Ectodermal cell (in vitro differentiated cells): ENCODE results near the gene EFEMP2.

Experiments used
- H3K27ac ChIP-seq: 2 replicates; pipeline ENCODE4 v1.7.0; 2013; ENCODE audit warnings: mild to moderate bottlenecking, low read depth, low read length; ENCODE audit not compliant: insufficient read depth, poor library complexity, severe bottlenecking
- H3K27me3 ChIP-seq: 2 replicates; pipeline ENCODE4 v1.7.0; 2013; ENCODE audit warnings: mild to moderate bottlenecking, low read length; ENCODE audit not compliant: insufficient read depth, control insufficient read depth, poor library complexity, severe bottlenecking
- H3K36me3 ChIP-seq: one replicate; pipeline ENCODE4 v1.7.0; 2013; ENCODE audit warnings: low read length; ENCODE audit not compliant: control insufficient read depth, insufficient read depth
- H3K4me1 ChIP-seq: one replicate; pipeline ENCODE4 v1.7.0; 2013; ENCODE audit warnings: low read length; ENCODE audit not compliant: control insufficient read depth, insufficient read depth
- H3K4me3 ChIP-seq: 2 replicates; pipeline ENCODE4 v1.7.0; 2013; ENCODE audit warnings: low read depth, low read length, control low read depth; ENCODE audit not compliant: insufficient read depth
- H3K9me3 ChIP-seq: 2 replicates; pipeline ENCODE4 v1.7.0; 2013; ENCODE audit warnings: mild to moderate bottlenecking, low read length, moderate library complexity; ENCODE audit not compliant: control insufficient read depth
- WGBS, 2 experiments: methylation state at CpG; one replicate each; pipeline ENCODE4 v1.1.7; 2013; ENCODE audit warnings: missing lambda C conversion rate in 2 of 2; 5-methylcytosine and 5-hydroxymethylcytosine counted together

Gene EFEMP2

DNA sequence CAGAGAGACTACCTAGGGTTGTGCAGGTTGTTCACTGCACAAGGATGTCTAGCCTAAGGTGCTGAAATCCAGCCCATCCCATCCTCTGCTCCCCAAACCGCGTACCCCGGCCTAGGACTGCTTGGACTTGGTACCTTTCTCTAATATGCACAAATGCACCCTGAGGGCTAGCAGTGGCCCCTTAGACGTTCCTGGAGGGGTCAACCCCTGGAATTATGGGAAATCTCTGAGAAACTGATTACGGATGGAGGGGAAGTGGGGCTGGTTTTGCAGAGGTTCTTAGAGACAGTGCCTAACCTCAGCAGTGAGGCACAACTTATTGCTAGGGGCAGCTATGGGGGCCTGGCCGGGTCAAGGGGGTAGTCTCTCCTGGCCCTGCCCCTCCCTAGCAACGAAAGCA lies 43.8 kb upstream of the EFEMP2 start:
- Histone ChIP-seq H3K27ac (no peak overlapping the region), H3K27me3 (no peaks in the 10 kb centered on the region), H3K4me1 (no peaks in the 10 kb centered on the region), H3K4me3 (no peak overlapping the region), H3K36me3 (no peaks in the 10 kb centered on the region), H3K9me3 (no peaks in the 10 kb centered on the region)
- WGBS, 2 experiments = 83 to 89% methylated on average over 7 of the region's 7 CpGs

DNA sequence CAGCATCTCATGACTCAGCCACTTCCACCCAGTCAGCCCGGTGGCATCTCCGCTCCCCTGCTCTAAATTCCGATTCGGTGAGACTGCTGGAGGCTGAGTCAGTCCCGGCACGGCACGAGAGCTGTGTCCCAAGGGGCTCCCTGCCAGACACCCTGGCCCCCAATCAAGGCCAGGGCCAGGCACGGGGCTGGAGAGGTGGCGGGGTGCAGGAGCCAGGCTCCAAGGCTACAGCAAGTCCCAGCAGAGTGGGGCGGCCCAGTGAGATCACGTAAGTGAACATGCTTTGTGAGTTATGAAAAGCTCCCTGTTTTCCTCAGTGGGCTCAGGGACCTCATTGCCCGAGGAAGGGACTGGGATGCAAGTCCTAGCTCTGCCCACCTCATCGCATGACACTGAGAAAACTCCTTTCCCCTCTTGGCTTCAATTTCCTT lies 43.2 kb upstream of the EFEMP2 start:
- Histone ChIP-seq H3K27me3 (no peaks in the 10 kb centered on the region), H3K9me3 (no peaks in the 10 kb centered on the region), H3K36me3 (no peaks in the 10 kb centered on the region), H3K27ac (no peak overlapping the region), H3K4me3 (no peak overlapping the region), H3K4me1 (no peaks in the 10 kb centered on the region)
- WGBS, 2 experiments = 62 to 67% methylated on average over 13 of the region's 13 CpGs

DNA sequence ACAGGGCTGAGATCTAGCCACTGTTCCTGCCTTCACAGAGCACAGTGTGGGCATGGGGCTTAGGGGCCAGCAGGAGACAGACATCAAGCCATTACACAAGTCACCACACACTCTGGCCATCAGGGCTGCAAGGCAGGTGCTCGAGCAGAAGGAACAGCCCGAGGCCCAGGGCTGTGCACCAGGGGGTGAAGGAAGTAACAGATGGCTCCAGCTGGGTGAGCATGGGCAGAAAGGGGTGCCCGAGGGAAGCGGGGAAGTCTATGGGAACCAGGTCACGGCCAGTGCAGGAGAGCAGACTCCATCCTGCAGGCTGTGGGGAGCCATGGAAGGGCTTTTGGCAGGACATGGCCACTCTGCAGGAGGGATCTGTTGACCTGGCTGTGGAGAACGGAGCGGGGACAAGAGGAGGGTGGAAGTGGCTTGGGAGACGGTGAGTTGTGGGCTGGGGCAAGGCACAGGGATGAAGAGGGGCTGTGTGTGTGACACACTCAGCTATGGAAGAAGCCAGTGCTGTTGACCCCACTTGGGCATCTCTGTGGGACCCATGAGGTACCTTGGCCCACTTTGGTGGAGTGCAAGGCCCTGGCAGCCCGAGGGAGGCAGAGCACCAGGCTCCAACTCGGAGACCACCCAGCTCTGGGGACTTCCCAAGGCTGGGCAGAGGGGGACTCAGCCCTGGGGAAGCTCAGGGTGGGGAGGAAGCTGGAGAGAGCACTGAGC lies 42.7 kb upstream of the EFEMP2 start:
- Histone ChIP-seq H3K4me3 (no peak overlapping the region), H3K4me1 (no peaks in the 10 kb centered on the region), H3K27ac (peak overlapping the region; percentile 16), H3K36me3 (no peaks in the 10 kb centered on the region), H3K9me3 (no peaks in the 10 kb centered on the region), H3K27me3 (no peaks in the 10 kb centered on the region)
- 76 to 81% methylated on average over 10 of the region's 10 CpGs for WGBS, 2 experiments

DNA sequence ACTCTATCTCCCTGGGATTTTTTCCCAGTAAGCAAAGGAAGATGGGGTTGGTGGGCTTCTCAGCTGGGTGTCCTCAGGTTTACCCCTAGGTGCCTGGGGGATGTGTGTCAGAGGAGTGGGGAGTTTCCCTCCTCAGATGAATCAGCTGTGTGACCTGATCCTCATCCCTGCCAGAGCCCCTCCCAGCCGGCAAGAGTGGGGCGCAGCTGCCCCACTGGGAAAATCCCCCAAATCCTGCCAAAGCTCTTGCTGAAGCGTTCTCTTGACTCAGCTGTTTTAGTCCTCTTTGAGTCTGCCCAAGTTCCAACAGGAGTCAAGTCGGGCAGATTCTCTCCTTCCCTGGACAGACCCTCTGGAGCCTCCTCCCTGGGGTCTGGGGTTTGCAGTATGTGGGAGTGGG lies 40.2 kb upstream of the EFEMP2 start:
- Histone ChIP-seq H3K9me3 (no peaks in the 10 kb centered on the region), H3K27ac (no peak overlapping the region), H3K4me3 (no peak overlapping the region), H3K27me3 (peaks cover 4% of the 10 kb centered on the region), H3K36me3 (no peaks in the 10 kb centered on the region), H3K4me1 (no peaks in the 10 kb centered on the region)
- WGBS, 2 experiments = 86 to 91% methylated on average over 4 of the region's 4 CpGs

DNA sequence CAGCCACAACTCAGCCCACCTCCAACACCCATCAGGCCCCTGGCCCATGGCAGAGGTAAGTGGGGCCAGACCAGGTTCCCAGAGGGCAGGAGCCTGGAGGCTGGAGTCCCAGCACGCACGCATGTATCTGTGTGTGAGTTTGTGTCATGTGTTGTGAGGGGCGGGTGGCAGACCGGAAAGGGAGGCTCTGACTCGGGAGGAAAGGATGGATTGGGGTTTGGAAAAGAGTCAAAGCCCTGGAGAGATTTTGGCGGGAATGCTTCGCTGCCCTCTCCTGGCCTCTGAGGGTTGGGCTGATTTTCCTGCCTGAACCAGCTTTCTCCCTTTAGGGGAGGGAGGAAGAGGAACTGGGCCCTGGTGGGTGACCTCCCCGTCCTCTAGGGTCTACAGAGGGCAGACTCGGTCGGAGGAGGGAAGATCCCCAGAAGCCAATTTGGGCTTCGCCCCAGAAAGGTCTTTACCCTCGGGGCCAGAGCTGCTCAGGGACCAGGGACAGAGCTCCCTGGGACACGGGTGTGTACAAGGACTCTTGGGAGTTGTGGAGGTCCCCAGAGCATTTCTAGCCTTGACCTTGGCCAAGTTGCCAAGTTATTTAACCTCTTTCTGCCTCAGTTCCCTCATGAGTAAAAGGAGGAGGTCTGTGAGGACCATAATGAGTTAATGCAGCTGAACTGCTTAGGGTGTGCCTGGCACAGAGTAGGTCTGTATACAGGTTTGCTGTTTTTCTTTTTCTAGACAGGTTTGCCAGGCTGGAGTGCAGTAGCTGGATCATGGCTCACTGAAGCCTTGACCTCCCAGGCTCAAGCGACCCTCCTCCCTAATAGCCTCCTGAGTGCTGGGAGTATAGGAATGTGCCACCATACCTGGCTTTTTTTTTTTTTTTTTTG lies 39.3 kb upstream of the EFEMP2 start:
- Histone ChIP-seq H3K27me3 (peaks cover 10% of the 10 kb centered on the region), H3K9me3 (no peaks in the 10 kb centered on the region), H3K4me1 (no peaks in the 10 kb centered on the region), H3K36me3 (no peaks in the 10 kb centered on the region), H3K4me3 (no peak overlapping the region), H3K27ac (no peak overlapping the region)
- 43% methylated on average over 14 of the region's 14 CpGs for WGBS, 2 experiments

DNA sequence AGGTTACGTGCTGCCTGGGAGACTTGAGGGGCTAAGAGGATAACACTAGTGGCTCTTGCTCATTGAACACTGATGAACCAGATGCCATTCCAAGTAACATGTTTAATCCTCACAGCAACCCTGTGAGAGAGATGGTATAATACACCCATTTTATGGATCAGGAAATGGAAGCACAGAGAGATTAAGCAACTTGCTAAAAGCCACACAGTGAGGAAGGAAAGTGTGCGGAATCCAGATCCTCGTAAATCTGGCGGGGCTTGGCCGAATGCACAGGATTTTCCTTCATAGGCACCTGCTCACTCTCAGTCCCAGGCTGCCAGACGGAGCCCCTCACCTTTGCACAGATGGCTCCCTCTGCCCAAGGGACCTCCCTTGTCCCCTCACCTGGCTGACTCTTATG lies 35.3 kb upstream of the EFEMP2 start:
- Histone ChIP-seq H3K36me3 (no peaks in the 10 kb centered on the region), H3K4me1 (no peaks in the 10 kb centered on the region), H3K27me3 (peaks cover 20% of the 10 kb centered on the region), H3K9me3 (no peaks in the 10 kb centered on the region), H3K4me3 (no peak overlapping the region), H3K27ac (no peak overlapping the region)
- WGBS, 2 experiments = 86 to 91% methylated on average over 6 of the region's 6 CpGs

DNA sequence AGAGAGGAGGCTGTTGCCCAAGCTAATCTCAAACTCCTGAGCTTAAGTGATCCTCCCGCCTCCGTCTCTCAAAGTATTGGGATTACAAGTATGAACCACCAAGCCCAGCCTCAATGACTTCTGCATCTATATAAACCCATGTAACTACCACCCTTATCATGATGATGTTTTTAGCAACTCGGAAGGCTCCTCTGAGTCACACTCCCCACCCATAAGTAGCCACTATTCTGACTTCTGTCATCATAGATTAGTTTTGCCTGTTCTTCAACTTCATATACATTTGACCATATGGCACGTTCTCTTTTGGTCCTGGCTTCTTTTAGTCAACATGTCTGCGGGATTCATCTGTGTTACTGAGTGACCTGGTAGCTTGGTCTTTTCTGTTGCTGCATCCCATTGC lies 34.0 kb upstream of the EFEMP2 start:
- 83 to 94% methylated on average over 5 of the region's 5 CpGs for WGBS, 2 experiments
- H3K4me3 ChIP-seq = no peak overlapping the region
- H3K36me3 ChIP-seq = no peaks in the 10 kb centered on the region
- no peaks in the 10 kb centered on the region for H3K9me3 ChIP-seq
- H3K27me3 ChIP-seq = peaks cover 33% of the 10 kb centered on the region
- no peak overlapping the region for H3K27ac ChIP-seq
- H3K4me1 ChIP-seq = no peaks in the 10 kb centered on the region

DNA sequence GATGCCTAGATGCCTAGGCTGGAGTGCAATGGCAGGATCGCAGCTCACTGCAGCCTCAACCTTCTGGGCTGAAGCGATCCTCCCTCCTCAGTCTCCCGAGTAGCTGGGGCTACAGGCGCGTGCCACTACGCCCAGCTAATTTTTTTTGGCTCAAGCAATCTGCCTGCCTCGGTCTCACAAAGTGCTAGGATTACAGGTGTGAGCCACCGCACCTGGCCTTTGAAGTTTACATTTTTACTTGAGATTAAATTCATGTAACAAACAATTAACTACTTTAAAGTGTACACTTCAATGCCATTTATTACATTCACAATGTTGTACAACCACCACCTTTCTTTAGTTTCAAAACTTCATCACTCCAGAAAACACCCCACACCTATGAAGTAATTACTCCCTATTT lies 31.1 kb upstream of the EFEMP2 start:
- no peak overlapping the region for H3K27ac ChIP-seq
- WGBS, 2 experiments = 78 to 80% methylated on average over 8 of the region's 8 CpGs
- H3K4me3 ChIP-seq = no peak overlapping the region
- H3K27me3 ChIP-seq = peaks cover 58% of the 10 kb centered on the region
- peaks cover 5% of the 10 kb centered on the region for H3K4me1 ChIP-seq
- no peaks in the 10 kb centered on the region for H3K36me3 ChIP-seq
- no peaks in the 10 kb centered on the region for H3K9me3 ChIP-seq

DNA sequence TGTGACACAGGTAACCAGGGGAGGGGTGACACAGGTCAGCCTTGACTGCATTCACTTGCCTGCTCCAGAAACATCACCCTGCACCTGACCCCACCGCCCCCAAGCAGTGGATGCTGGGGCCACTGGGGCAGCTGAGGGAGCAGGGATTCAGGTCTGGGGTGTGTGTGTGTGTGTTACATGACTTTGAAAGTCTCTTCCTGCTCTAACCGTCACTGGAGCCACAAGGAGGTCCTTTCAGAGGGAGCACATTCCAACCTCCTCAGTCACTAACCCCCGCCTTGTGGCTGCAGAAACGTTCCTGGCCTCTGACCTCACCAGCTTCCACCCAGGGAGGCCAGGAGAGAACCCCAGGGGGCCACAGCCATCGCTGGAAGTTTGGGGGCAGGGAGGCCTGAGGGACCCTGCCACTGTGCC lies 30.5 kb upstream of the EFEMP2 start:
- Histone ChIP-seq H3K27ac (no peak overlapping the region), H3K4me1 (peaks cover 5% of the 10 kb centered on the region), H3K9me3 (no peaks in the 10 kb centered on the region), H3K36me3 (no peaks in the 10 kb centered on the region), H3K4me3 (no peak overlapping the region), H3K27me3 (peaks cover 64% of the 10 kb centered on the region)
- WGBS, 2 experiments = 9 to 10% methylated on average over 5 of the region's 5 CpGs

DNA sequence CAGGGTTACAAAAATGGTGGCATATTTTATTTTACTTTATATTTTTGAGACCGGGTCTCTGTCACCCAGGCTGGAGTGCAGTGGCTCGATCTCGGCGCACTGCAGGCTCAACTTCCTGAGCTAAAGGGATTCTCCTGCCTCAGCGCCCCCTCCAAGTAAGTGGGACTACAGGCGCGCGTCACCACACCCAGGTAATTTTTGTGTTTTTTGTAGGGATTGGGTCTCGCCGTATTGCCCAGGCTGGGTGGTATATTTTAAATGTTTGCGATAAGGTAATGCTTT lies 28.2 kb upstream of the EFEMP2 start:
- Histone ChIP-seq H3K27me3 (peaks cover 74% of the 10 kb centered on the region), H3K4me1 (peaks cover 5% of the 10 kb centered on the region), H3K27ac (no peak overlapping the region), H3K36me3 (no peaks in the 10 kb centered on the region), H3K4me3 (no peak overlapping the region), H3K9me3 (no peaks in the 10 kb centered on the region)
- WGBS, 2 experiments = 69 to 76% methylated on average over 8 to 11 of the region's 11 CpGs
